Putamen (tissue), 1 donor: ENCODE measurements around the gene LRRC40.

Experiments
- DNase-seq: peaks from one replicate; pipeline ENCODE4 v3.0.0-alpha.2; 2016; ENCODE audit warnings: low spot score

Gene LRRC40

GRCh38 chr1:70115315-70115714 is 90.1 kb downstream of the LRRC40 start:
- no peak for DNase-seq

GRCh38 chr1:70112838-70113237 is 92.5 kb downstream of the LRRC40 start:
- no peak for DNase-seq

DNA sequence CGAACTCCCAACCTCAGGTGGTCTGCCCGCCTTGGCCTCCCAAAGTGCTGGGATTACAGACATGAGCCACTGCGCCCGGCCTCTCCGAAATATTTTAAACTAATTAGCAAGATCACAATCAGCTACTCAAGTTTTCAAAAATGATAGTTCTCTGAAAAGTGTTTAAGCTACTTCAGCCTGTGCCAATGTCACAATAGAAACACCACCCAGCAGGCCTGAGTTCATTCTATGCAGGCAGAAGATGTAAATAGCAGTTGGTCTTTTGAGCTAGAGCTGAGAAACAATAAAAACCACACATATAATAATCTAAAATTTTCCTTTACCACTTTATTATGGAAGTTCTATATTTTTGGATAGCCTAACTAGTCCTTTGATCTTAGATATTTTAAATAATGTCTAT is 96.1 kb downstream of the LRRC40 start:
- no peak for DNase-seq

DNA sequence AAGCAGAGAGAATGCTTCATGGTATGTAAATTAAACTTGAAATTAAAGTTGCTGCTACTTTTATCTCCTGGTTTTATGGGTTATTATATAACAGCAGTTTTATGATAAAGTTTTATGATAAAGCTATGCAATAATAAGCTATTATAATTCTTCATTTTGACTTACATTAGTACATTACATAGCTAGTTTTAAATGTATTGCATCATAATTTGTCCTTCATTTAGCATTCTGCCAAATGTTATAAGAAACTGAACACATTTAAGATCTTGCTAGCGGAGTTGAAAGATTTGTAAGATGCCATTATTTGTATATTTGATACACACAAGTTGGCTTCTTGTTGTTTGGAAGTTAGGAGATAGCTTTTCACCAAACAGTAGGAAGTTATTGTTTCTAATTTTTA is 101.6 kb downstream of the LRRC40 start:
- no peak for DNase-seq

- DNase-seq = no peak
Measured at GRCh38 chr1:70101774-70102173, 103.6 kb downstream of the LRRC40 start.

GRCh38 chr1:70101231-70101630 is 104.1 kb downstream of the LRRC40 start:
- no peak for DNase-seq
